Adrenal gland (tissue), 5 donors: ENCODE results near the gene EDNRB.

Experiments used
- POLR2A ChIP-seq, 2 donors: fragments of 450-650 bp; IDR thresholded peaks; one replicate each; pipeline ENCODE4 v1.6.1; 2017; ENCODE audit warnings: antibody characterized with exemption in 2 of 2, mild to moderate bottlenecking in 2 of 2, moderate library complexity in 1 of 2
- TF ChIP-seq, protein P1 (sequence below), 6 experiments: fragments of 450-650 bp in 4 of 6; fragments of 200-600 bp in 2 of 6; sonication (generic) in 1 of 6; IDR thresholded peaks; 1 replicate in 5 of 6; 2 replicates in 1 of 6; pipeline versions ENCODE4 v1.5.1 to v1.8.0; 2016 to 2021; ENCODE audit warnings: antibody characterized with exemption in 6 of 6, mild to moderate bottlenecking in 2 of 6, moderate library complexity in 1 of 6
- donor health status: DM: no; HTN: no; CAD: no.

DNA sequence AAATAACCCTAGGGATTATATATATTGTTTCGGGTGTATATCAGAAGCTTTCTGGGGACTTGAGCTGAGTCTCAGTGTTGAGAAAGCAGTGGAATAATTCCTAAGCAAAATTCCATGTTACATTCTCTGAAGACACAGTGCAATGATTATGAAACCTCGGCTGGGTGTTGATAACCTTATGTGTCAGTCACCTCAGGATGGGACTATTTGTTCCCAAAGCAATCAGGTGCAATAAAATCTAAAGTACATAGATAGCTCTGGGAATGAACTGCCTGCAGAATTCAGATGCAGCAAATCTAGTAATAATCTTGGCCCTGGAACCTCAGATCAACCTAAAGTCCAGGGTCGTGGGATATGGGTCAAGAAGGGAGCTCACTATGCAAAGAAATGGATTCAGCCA is 53.0 kb downstream of the EDNRB start:
- TF ChIP-seq, protein P1, sequence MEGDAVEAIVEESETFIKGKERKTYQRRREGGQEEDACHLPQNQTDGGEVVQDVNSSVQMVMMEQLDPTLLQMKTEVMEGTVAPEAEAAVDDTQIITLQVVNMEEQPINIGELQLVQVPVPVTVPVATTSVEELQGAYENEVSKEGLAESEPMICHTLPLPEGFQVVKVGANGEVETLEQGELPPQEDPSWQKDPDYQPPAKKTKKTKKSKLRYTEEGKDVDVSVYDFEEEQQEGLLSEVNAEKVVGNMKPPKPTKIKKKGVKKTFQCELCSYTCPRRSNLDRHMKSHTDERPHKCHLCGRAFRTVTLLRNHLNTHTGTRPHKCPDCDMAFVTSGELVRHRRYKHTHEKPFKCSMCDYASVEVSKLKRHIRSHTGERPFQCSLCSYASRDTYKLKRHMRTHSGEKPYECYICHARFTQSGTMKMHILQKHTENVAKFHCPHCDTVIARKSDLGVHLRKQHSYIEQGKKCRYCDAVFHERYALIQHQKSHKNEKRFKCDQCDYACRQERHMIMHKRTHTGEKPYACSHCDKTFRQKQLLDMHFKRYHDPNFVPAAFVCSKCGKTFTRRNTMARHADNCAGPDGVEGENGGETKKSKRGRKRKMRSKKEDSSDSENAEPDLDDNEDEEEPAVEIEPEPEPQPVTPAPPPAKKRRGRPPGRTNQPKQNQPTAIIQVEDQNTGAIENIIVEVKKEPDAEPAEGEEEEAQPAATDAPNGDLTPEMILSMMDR (IDR thresholded peaks at IDR 0.05) = no peak
- TF ChIP-seq POLR2A (IDR thresholded peaks at IDR 0.05) = no peak
